AG09319 (cell line): ENCODE data around the gene ADCY2.

Experiments used
- DNase-seq: peaks from one replicate; pipeline ENCODE4 v3.0.0-alpha.2; 2010; ENCODE audit warnings: low read depth; ENCODE audit errors: extremely low read depth
- TF ChIP-seq, protein P1 (sequence below): IDR thresholded peaks from 2 replicates; pipeline ENCODE4 v1.5.1; 2011; ENCODE audit warnings: low read depth, mild to moderate bottlenecking, inconsistent platforms, low read length, moderate library complexity

ADCY2 gene

DNA sequence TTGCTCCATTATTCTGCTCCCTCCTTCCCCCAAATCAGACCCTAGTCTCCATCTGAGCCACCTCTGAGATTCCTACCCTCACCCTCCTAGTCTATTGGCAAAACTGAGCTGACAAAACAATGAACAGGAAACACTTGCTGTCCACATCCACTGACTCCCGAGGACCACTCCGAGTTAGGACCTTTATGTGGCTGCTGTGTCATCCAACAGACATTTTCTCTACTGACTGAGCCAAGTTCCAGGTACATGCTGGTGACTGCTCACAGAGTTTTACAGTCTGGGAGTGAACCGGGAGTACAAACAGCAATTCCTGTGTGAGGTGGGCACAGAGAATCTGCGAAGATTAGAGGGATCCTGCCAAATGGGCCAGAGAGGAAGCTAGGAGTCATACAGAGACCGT, 415.8 kb downstream of the ADCY2 start:
- DNase-seq = no peak
- TF ChIP-seq, protein P1, sequence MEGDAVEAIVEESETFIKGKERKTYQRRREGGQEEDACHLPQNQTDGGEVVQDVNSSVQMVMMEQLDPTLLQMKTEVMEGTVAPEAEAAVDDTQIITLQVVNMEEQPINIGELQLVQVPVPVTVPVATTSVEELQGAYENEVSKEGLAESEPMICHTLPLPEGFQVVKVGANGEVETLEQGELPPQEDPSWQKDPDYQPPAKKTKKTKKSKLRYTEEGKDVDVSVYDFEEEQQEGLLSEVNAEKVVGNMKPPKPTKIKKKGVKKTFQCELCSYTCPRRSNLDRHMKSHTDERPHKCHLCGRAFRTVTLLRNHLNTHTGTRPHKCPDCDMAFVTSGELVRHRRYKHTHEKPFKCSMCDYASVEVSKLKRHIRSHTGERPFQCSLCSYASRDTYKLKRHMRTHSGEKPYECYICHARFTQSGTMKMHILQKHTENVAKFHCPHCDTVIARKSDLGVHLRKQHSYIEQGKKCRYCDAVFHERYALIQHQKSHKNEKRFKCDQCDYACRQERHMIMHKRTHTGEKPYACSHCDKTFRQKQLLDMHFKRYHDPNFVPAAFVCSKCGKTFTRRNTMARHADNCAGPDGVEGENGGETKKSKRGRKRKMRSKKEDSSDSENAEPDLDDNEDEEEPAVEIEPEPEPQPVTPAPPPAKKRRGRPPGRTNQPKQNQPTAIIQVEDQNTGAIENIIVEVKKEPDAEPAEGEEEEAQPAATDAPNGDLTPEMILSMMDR = no peak

DNA sequence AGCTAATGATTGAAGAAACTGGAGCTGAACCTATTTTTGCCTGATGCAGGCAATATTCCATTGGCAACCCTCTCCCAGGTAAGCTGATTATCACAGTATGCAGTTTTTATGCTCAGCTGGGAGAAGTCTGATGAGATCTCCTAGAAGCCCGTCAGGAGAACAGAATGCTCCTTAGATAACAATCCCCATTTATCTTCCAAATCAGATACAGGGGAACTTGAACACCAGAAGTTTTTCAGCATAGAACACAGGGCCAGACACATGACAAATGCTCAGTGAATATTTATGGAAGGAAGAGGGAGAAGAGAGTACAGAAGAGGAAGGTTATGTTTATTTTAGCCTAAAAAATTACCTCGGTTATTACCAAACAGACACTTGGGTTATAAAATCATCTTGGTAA, 417.1 kb downstream of the ADCY2 start:
- no peak for DNase-seq
- TF ChIP-seq, protein P1 = no peak

DNA sequence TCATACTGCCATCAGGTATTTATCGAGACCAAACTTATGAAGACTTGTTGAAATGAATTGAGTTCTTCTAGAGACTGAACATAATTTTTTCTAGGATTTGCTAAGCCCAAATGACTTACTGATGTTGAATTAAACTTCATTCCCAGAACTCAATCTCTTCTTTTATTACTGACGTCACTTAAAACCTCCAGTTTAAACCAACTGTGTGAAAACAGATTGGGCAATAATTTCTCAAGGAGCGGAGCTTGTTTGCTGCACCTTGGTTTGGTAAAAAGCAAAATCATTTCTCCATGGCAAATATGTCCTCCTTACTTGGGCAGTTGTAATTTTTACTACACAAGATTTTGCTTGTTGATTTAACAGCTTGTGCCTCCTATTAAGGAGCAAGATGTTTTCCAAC, 417.6 kb downstream of the ADCY2 start:
- no peak for DNase-seq
- TF ChIP-seq, protein P1 = no peak

DNA sequence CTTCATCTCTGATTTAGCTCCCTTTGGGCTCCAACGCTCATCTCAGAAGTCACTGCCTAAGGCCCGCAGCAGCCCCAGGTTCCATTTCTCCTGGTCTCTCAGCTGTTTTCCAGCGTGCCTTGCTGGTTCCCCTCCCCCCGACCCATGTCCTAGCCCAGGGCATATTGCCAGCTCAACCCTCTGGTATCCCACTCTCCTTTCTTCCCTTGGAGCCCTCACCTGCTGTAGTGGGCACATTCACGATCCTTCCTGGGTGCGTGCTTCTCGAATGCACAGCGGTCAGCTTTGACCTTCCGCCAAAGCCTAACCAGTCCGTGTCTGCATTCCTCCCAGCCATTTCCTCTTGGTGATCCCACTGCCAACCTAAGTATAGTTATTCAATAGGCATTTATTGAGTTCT, 418.9 kb downstream of the ADCY2 start:
- TF ChIP-seq, protein P1 = no peak
- DNase-seq = no peak

DNA sequence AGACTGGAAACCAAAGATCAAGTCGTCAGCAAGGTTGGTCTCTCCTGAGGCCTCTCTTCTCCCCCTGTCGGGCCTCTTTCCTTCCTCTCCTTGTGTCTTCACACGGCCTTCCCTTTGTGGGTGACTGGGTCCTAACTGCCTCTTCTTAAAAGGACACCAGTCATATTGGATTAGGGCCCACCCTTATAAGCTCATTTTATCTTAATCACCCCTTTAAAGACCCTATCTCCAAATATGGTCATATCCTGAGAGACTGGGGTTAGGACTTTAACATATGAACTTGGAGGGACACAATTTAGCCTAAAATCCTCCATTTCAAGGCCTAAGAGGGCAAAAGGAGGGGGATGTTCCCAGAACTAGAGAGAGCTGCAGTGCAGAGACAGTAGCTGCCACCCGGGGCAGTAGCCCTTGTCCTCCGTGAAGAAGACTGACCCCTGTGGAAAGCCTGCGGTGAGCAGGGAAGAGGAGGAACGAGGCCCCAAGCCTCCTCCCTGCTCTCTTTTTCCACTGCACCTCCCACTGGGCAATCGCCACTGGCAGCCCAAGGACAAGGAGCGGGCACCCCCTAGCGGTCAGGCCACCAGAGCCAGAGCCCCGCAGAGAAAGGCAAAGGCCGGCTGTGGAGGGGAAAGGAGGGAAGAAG, 420.1 kb downstream of the ADCY2 start:
- DNase-seq = peak; percentile 11
- TF ChIP-seq, protein P1 = peak; percentile 89

DNA sequence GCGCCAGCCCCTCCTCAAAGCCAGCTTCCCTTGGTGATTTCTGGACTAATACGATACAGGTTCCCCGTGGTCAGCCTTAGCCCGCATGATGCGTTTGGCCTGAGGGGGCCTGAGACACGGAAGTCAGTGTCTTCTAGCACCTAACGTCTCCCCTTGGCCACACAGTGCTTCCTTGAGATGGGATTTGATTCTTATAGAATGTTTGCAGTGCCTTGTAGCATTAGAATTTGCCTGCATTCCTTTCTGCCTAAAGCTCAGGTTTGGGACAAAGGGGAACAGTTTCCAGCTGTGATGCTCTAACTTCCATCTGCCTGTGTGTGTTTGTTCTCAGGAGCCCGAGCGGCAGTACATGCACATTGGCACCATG, 420.6 kb downstream of the ADCY2 start:
- TF ChIP-seq, protein P1 = no peak
- DNase-seq = no peak

DNA sequence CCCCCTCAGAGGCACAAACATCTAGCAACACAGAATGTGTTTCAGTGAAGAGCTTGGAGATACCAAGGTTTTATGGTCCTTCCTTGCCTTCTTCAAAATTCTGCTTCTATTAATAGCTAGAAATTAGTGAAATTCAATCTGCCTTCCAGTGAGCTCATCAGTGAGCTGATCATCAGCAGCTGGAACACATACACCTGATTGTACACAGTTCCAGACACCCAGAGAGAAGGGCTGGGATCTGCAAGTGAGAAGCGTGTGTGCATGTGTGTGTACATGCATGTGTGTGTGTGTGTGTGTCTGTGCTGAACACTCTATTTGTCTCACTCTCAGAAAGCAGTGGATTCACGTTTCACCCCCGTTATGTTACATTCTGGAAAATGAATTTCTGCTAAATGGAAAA, 426.5 kb downstream of the ADCY2 start:
- DNase-seq = no peak
- TF ChIP-seq, protein P1 = no peak
